HepG2 (cell line): ENCODE results near the gene SPATA12.

Experiments
- CBX5 ChIP-seq: sonication (generic); formaldehyde crosslinking; IDR thresholded peaks from 2 replicates; pipeline ENCODE4 v1.4.0; 2020; ENCODE audit warnings: missing genetic modification reagents, borderline replicate concordance
- CTCF ChIP-seq: sonication (generic); formaldehyde crosslinking; IDR thresholded peaks from 2 replicates; pipeline ENCODE4 v1.5.0; 2020; ENCODE audit warnings: mild to moderate bottlenecking, missing genetic modification reagents, moderate library complexity
- EP300 ChIP-seq, 3 experiments: sonication (generic) in 1 of 3; formaldehyde crosslinking in 1 of 3; IDR thresholded peaks; 2 replicates each; pipeline versions ENCODE4 v1.5.1 to v1.6.1; 2011 to 2020; ENCODE audit warnings: low read depth in 2 of 3, low read length in 2 of 3, borderline replicate concordance in 1 of 3, improper control_type of control experiment in 1 of 3, mild to moderate bottlenecking in 1 of 3, missing genetic modification reagents in 1 of 3, moderate library complexity in 1 of 3
- GABPA ChIP-seq, 2 experiments: IDR thresholded peaks; 2 replicates each; pipeline ENCODE4 v1.6.1; 2011 to 2016; ENCODE audit warnings: low read depth in 2 of 2, low read length in 1 of 2, missing biosample characterization in 1 of 2, missing genetic modification characterization in 1 of 2
- MEIS1 ChIP-seq: sonication (generic); formaldehyde crosslinking; IDR thresholded peaks from 2 replicates; pipeline ENCODE4 v1.9.0; 2021; ENCODE audit warnings: mild to moderate bottlenecking, missing genetic modification reagents, moderate library complexity, borderline replicate concordance
- NFKBIZ ChIP-seq: IDR thresholded peaks from 2 replicates; pipeline ENCODE4 v1.6.1; 2018; ENCODE audit warnings: missing genetic modification reagents, missing compliant biosample characterization
- TP53 ChIP-seq: sonication (generic); formaldehyde crosslinking; conservative IDR thresholded peaks from 2 replicates; pipeline ENCODE4 v1.4.0; 2020; ENCODE audit warnings: missing genetic modification reagents
- YEATS4 ChIP-seq: sonication (generic); formaldehyde crosslinking; IDR thresholded peaks from 2 replicates; pipeline ENCODE4 v1.4.0; 2020; ENCODE audit warnings: missing genetic modification reagents, borderline replicate concordance
- ZSCAN20 ChIP-seq: sonication (generic); formaldehyde crosslinking; IDR thresholded peaks from 2 replicates; pipeline ENCODE4 v1.4.0; 2020; ENCODE audit warnings: missing genetic modification reagents, mild to moderate bottlenecking, borderline replicate concordance
- ZSCAN29 ChIP-seq: sonication (generic); formaldehyde crosslinking; conservative IDR thresholded peaks from 2 replicates; pipeline ENCODE4 v1.4.0; 2020; ENCODE audit warnings: mild to moderate bottlenecking, missing genetic modification reagents

GRCh38 chr3:57065588-57065987 is 5.1 kb downstream of the SPATA12 start:
- no peak for TF ChIP-seq TP53 (CRISPR knock-in tag)
- TF ChIP-seq MEIS1 (CRISPR knock-in tag), result no peak
- no peak for TF ChIP-seq ZSCAN20 (CRISPR knock-in tag)
- no peak for TF ChIP-seq CBX5
- no peak for TF ChIP-seq NFKBIZ (CRISPR knock-in tag)
- no peak for TF ChIP-seq ZSCAN29 (CRISPR knock-in tag)
- TF ChIP-seq CTCF, result no peak
- TF ChIP-seq EP300 (IDR thresholded peaks at IDR 0.05; ENCODE audit: low read depth in 2 of 2, low read length in 2 of 2), result no peak
- TF ChIP-seq EP300 (CRISPR knock-in tag; IDR thresholded peaks at IDR 0.05; ENCODE audit: borderline replicate concordance), result no peak
- no peak for TF ChIP-seq YEATS4 (CRISPR knock-in tag)
- no peak for TF ChIP-seq GABPA (IDR thresholded peaks at IDR 0.05; ENCODE audit: low read depth, low read length)
- no peak for TF ChIP-seq GABPA (CRISPR knock-in tag; IDR thresholded peaks at IDR 0.05; ENCODE audit: low read depth)
